T1000 (cell line): ENCODE data around the gene RYK.

Source experiments
- DNase-seq: peaks from one replicate; lab custom pipeline; 2025; ENCODE audit warnings: mixed read lengths; lab: John Stamatoyannopoulos, UW

Gene RYK

GRCh38 chr3:134148534-134148933, 102.1 kb downstream of the RYK start:
- no peak for DNase-seq

- DNase-seq: no peak
Measured at GRCh38 chr3:134147411-134147810, 103.2 kb downstream of the RYK start.

- no peak for DNase-seq
Measured at GRCh38 chr3:134146666-134147065, 104.0 kb downstream of the RYK start.

GRCh38 chr3:134145183-134145582, 105.5 kb downstream of the RYK start:
- DNase-seq: no peak

- DNase-seq: no peak
Measured at GRCh38 chr3:134144694-134145093, 106.0 kb downstream of the RYK start.

- DNase-seq: no peak
Measured at GRCh38 chr3:134143828-134144401, 106.7 kb downstream of the RYK start.

- no peak for DNase-seq
Measured at GRCh38 chr3:134136604-134137003, 114.1 kb downstream of the RYK start.

GRCh38 chr3:134134698-134135415, 115.8 kb downstream of the RYK start:
- DNase-seq: no peak

GRCh38 chr3:134134240-134134639, 116.4 kb downstream of the RYK start:
- no peak for DNase-seq

- no peak for DNase-seq
Measured at GRCh38 chr3:134132961-134133360, 117.7 kb downstream of the RYK start.

- DNase-seq: no peak
Measured at GRCh38 chr3:134126153-134126552, 124.5 kb downstream of the RYK start.

- no peak for DNase-seq
Measured at GRCh38 chr3:134114726-134115125, 135.9 kb downstream of the RYK start.

- DNase-seq: no peak
Measured at GRCh38 chr3:134111616-134112015, 139.0 kb downstream of the RYK start.

GRCh38 chr3:134110963-134111362, 139.7 kb downstream of the RYK start:
- DNase-seq: no peak
